HT1080 (cell line): ENCODE results near the gene ERCC4. TPM values are rescaled to one million over a fixed set of nuclear protein-coding genes. Genes with fewer than 3 reads are reported as not detected.
A peak's percentile ranks its signal among the peaks of the same experiment; 100 is the strongest.

Source experiments
- DNase-seq: peaks from one replicate; pipeline ENCODE4 v3.0.0-alpha.2; 2015; ENCODE audit warnings: low read depth
- total RNA-seq: library from RNA; depleted of rRNA; stranded (reverse); fragments of >200 nt; shearing (Covaris generic); gene quantifications from 2 replicates; pipeline ENCODE4 v1.2.3, GENCODE V29; 2014; rRNA removed

ERCC4 gene
- total RNA-seq, 1 experiment from 2014 or later, result 6.7 TPM

DNA sequence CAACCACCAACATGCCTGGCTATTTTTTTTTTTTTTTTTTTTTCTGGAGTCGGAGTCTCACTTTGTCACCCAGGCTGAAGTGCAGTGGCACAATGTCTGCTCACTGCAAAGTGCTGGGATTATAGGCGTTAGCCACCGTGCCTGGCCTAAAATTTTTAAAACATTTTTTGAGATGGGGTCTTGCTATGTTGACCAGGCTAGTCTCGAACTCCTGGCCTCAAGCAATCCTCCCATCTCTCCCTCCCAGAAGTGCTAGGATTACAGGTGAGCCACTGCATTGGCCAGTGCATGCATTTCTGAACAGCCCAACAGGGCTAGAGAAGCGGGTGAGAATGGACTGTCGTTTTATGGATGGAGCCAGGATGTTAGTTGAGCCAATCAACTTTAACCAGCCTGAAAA is 72.4 kb downstream of the ERCC4 start:
- DNase-seq, result no peak

DNA sequence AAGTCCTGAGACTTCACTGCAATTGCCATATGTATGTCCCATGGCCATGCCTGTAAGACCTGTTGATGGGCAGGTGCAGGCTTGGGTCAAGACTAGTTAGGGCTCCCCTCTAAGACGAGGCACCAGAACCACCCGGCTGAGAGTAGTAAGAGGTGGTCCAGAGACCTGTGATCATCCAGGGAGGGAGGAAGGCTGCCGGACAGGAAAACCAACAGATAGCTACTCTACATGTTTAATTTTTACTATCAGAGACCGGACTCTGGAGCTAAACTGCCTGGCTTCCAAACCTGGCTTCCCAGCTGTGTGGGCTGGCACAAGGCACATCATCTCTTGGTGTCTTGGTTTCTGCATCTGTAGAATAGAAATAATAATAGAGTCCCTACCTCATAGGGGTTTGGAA is 73.0 kb downstream of the ERCC4 start:
- DNase-seq, result no peak

DNA sequence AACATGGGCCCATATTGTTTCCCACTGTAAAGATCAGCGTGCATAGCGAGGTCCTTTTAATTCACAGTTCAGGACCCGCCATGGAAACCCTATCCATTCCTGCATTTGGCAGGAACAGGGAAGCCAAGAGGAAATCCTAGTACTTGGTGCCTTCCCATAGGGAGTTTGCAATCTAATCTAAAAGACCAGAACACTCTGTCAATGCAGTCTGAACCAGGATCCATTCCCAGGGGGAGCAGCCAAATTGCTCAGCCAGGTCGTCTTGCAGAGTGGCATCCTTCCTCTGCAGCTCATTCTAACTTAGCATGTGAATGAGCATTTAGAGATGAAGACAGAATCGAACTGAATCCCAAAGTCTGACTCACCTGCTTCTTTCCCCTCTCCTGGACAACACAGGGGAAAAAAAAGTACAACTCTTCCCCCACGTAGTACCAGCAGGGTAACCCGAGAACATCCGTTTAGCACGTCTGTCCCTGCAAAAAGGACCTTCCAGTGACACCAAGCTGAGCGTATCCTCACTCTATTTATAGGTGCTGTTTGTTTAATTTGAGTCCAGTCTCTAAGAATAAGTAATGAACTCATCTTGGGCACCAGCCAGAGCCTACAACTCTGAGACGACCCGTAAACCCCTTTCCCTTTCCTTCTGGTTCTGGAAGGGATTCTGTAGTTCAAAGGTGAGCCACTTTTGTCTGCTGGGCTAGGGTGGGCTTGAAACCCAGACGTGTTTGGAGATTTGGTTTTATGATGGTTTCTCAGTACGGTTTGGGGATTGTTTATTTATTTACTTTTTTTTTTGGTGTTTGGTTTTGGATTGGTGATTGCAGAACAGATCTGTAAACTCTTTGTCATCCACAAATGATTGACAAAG is 74.5 kb downstream of the ERCC4 start:
- peak; percentile 36 for DNase-seq

GRCh38 chr16:13995194-13995593 is 75.2 kb downstream of the ERCC4 start:
- no peak for DNase-seq

GRCh38 chr16:13996778-13997288 is 76.9 kb downstream of the ERCC4 start:
- no peak for DNase-seq

GRCh38 chr16:13997526-13997925 is 77.6 kb downstream of the ERCC4 start:
- no peak for DNase-seq

GRCh38 chr16:13997933-13998332 is 78.0 kb downstream of the ERCC4 start:
- DNase-seq, result no peak

- DNase-seq, result no peak
Observed at GRCh38 chr16:13999071-13999894, 79.3 kb downstream of the ERCC4 start.

DNA sequence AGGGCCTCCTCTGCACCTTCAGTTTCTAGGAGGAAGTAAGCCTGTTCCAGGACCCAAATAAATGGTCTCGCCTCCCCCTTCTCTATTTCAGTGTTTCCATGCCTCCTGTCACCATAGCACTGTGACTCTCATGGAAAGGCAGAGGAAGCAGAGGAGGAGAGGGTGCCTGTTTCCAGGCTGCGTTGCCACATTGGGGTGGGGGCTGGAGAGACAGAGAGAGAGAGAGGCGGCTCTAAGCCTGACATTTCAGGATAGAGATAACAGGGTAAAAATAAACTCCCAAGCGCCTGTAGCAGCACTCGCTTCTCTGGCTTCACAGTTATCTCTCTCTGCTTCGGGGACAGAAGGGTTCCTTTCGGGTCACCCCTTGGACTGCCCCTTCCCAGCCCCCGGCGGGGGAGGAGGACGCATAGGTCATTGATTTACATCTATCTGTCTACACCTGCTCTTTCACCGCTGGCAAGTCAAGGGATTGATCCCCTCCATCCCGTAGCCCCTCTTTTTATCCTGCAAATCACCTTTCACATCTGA is 80.0 kb downstream of the ERCC4 start:
- no peak for DNase-seq

DNA sequence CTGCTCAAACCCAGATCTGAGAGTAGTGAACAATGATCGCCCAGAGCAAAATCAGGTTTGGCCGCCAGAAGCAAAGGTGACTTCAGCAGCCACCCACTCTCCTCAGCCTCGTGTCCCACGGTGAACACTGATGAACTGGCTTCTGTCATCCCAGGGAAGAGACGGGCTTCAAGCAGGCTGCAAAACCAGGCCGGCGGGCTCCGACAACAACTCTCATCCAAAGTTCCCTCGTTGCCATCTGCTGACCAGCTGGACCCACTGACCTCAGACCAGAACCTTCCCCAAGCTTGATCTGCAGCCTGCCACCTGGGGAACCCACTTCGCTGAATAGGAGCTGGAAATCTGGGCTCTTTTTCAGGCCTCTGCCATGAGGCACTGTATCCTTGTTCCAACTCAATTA is 81.6 kb downstream of the ERCC4 start:
- DNase-seq, result no peak

Other genes with a start within 250 kb of the ERCC4 start
- 2.6 and 5.1 TPM in 2 replicates for gene MRTFB, start 151.2 kb downstream of the ERCC4 start, total RNA-seq